ENCODE results near the gene IKZF5.

IKZF5 gene

GRCh38 chr10:123017421-123018165 is 9.0 kb upstream of the IKZF5 start:
- TF ChIP-seq CTCF (conservative IDR thresholded peaks at IDR 0.05; ENCODE audit: control insufficient read depth, insufficient read depth, low read depth, low read length): no peak
- no peak for DNase-seq (ENCODE audit: low read depth)
- H3K4me3 ChIP-seq (ENCODE audit: control insufficient read depth, low read depth, low read length): no peak overlapping the region

- no peak overlapping the region for H3K4me3 ChIP-seq (ENCODE audit: control insufficient read depth, low read depth, low read length)
- DNase-seq (ENCODE audit: low read depth): peak; percentile 6
- TF ChIP-seq CTCF (conservative IDR thresholded peaks at IDR 0.05; ENCODE audit: control insufficient read depth, insufficient read depth, low read depth, low read length): no peak
Measured at GRCh38 chr10:123016228-123016627, 7.6 kb upstream of the IKZF5 start.

- TF ChIP-seq CTCF (conservative IDR thresholded peaks at IDR 0.05; ENCODE audit: control insufficient read depth, insufficient read depth, low read depth, low read length): no peak
- no peak for DNase-seq (ENCODE audit: low read depth)
- H3K4me3 ChIP-seq (ENCODE audit: control insufficient read depth, low read depth, low read length): no peak overlapping the region
Measured at GRCh38 chr10:123014772-123015171, 6.2 kb upstream of the IKZF5 start.

- DNase-seq (ENCODE audit: low read depth): peak; percentile 36
- TF ChIP-seq CTCF (conservative IDR thresholded peaks at IDR 0.05; ENCODE audit: control insufficient read depth, insufficient read depth, low read depth, low read length): no peak
- H3K4me3 ChIP-seq (ENCODE audit: control insufficient read depth, low read depth, low read length): no peak overlapping the region
Measured at GRCh38 chr10:123013456-123014419, 5.1 kb upstream of the IKZF5 start.

- no peak for DNase-seq (ENCODE audit: low read depth)
- no peak for TF ChIP-seq CTCF (conservative IDR thresholded peaks at IDR 0.05; ENCODE audit: control insufficient read depth, insufficient read depth, low read depth, low read length)
- no peak overlapping the region for H3K4me3 ChIP-seq (ENCODE audit: control insufficient read depth, low read depth, low read length)
Measured at GRCh38 chr10:123011987-123012386, 3.4 kb upstream of the IKZF5 start.

- TF ChIP-seq CTCF (conservative IDR thresholded peaks at IDR 0.05; ENCODE audit: control insufficient read depth, insufficient read depth, low read depth, low read length): no peak
- H3K4me3 ChIP-seq (ENCODE audit: control insufficient read depth, low read depth, low read length): peak overlapping the region; percentile 95
- peak; percentile 4 for DNase-seq (ENCODE audit: low read depth)
Measured at GRCh38 chr10:123009105-123009820, 668 bp upstream of the IKZF5 start.
